NCI-H1694 (cell line): Measurements from ENCODE around the gene SSC4D.

Source experiments
- DNase-seq: peaks from one replicate; lab custom pipeline; 2025; lab: John Stamatoyannopoulos, UW

SSC4D gene

DNA sequence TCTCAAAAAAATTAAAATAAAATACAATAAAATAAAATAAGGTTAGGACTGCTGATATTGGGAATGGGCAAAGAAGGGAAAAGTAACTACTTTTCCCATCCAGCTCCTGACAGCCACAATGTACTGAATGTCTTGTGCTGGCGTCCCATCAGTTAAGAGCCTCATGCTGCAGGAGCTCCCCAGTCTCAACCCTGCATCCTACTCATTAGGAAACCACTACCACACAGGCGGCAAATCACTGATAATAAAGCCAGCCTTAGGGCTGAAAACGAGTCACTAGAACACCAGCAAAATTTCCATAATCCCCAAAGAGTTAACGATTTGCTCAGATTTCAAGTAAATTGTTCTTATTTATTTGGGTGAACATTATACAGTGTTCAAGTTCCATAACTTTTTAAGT, 55.0 kb downstream of the SSC4D start:
- DNase-seq, result no peak

- no peak for DNase-seq
Measured at GRCh38 chr7:76353744-76354143, 55.8 kb downstream of the SSC4D start.

DNA sequence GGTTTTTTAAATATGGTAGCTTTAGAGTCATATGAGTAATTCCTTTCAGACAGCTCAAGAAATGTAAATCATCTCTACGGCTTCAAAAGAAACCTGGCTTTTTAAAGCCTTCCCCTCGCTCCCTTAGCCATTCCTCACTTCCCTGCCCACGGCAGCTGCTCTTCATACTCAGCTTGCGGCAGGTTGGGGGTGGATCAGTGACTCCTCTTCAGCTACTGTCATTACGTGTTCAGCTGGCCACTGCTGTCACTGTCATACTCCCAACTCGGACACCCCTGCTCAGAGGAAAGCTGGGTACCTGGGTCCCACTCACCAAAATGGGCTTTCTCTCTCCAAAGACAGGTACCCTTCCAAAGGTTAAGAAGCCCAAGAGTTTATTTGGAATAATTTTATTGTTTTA, 57.3 kb downstream of the SSC4D start:
- DNase-seq, result no peak

DNA sequence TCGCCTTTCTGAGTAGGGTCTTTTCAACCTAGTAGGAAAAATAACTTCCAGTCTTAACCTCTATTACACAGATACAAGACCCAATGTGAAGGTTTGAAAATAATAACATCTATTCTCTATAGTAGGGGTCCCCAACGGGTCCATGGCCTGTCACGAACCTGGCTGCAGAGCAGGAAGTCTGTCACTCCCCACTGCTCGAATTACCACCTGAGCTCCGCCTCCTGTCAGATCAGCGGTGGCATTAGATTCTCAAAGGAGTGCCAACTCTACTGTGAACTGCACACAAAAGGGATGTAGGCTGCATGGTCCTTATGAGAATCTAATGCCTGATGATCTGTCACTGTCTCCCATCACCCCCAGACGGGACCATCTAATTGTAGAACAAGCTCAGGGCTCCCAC, 58.1 kb downstream of the SSC4D start:
- DNase-seq, result no peak

DNA sequence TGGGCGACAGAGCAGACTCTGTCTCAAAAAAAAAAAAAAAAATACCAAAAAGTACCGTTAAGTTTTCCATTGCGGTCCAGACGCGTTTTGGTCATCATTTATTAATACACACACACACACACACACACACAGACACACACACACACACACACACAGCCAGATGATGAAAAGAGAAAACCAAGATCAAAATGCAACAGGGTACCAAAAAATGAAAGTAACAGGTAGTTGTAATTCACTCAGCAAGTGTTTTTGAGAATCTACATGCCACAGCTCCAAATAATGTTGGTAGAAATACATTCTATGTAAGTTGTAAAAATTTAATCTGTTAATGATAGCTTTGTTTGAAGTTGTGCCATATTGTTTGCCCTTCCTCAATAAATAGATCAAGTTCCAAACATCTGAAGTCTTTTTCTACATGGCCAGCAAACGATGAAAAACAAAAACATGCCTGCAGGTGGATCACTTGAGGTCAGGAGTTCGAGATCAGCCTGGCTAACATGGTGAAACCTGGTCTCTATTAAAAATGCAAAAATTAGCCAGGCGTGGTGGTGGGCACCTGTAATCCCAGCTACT, 60.1 kb downstream of the SSC4D start:
- no peak for DNase-seq

GRCh38 chr7:76347710-76348109, 61.8 kb downstream of the SSC4D start:
- no peak for DNase-seq

- DNase-seq, result no peak
Measured at GRCh38 chr7:76346778-76347177, 62.7 kb downstream of the SSC4D start.

GRCh38 chr7:76346097-76346496, 63.4 kb downstream of the SSC4D start:
- DNase-seq, result no peak

DNA sequence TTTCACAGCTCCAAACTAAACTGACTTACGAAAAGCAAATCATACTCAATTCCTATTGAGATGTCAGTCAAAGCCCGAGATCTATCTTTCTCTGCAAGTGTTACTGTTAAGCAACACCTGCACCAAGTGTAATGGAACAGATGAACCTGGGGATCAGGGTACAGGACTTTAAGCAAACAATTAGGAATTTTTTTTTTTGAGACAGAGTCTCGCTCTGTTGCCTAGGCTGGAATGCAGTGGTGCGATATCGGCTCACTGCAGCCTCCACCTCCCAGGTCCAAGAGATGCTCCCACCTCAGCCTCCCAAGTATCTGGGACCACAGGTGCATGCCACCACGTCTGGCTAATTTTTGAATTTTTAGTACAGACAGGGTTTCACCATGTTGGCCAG, 65.6 kb downstream of the SSC4D start:
- DNase-seq, result no peak

DNA sequence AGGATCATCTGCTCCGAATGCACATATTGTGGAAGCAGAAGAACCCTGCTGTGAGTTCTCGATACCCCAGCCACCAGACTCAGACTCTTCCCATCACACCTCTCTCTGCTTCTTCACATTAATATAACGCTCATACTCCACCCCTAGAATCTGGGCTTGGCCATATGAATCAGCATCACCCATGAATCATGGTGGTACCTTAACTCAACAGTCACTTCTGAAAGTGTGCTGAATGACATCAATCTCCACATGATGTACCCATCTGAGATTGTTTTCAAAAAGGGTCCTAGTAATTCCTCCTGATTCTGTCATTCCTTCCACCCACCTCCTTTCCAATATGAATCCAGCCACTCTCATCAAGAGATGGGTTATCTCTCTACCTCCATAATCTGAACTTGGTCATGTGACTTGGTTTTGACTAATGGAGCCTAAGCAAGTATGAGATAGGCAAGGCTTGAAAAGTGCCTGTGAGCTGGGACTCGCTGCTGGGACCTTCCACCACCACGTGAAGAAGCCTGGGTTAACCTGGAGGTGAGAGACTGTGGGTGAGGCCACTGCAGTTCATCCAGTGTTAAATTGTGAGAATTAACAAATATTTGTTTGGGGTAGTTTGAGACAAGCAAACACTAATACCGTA, 66.1 kb downstream of the SSC4D start:
- DNase-seq, result no peak

- DNase-seq, result no peak
Measured at GRCh38 chr7:76342222-76342621, 67.3 kb downstream of the SSC4D start.

DNA sequence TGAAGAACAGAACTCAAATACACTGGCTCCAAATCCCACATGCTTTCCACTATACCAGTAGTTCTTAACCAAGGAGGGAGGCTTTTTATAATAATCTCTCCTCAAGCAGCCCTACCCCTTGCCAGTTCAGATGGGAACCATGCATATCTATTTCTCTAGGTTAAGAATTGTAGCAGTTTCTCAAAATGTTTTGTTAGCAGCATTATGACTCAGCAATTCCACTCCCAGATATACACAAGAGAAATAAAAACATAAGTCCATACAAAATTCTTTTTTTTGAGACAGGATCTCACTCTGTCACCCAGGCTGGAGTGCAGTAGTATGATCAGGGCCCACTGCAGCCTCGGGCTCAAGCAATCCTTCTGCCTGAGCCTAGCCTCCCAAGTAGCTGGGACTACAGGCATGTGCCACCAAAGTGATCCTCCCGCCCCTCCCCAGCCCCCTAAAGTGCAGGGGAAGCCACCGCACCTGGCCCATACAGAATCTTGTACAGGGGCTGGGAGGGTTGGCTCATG, 68.8 kb downstream of the SSC4D start:
- DNase-seq, result no peak
